ENCODE data around the gene GALNT17. TPM values are rescaled to one million over a fixed set of nuclear protein-coding genes. Genes with fewer than 3 reads are reported as not detected.

The GALNT17 gene
- polyA plus RNA-seq, 1 experiment, result not detected

- POLR2A ChIA-PET, result no interaction called here
- CTCF ChIA-PET, result interaction anchor here (0.8 kb wide), 1 partner anchor 11 kb away, joined by 3 read pairs; no protein-coding TSS in a partner anchor
- DNase-seq (ENCODE audit: low read depth, low spot score), result no peak
- no peaks in the 10 kb centered on the region for H3K27me3 ChIP-seq (ENCODE audit: control insufficient read depth, insufficient read depth, low read length)
- TF ChIP-seq CTCF (IDR thresholded peaks at IDR 0.05; ENCODE audit: low read depth, low read length), result no peak
- H3K27ac ChIP-seq (ENCODE audit: low read depth, low read length), result no peak overlapping the region
- no peak overlapping the region for H3K4me3 ChIP-seq (ENCODE audit: low read depth, low read length)
- H3K9me3 ChIP-seq (ENCODE audit: control insufficient read depth, insufficient read depth, low read length), result peaks cover 39% of the 10 kb centered on the region
These were observed 181.0 kb downstream of the GALNT17 start for GRCh38 chr7:71312755-71313490.

- no peak for TF ChIP-seq CTCF (IDR thresholded peaks at IDR 0.05; ENCODE audit: low read depth, low read length)
- Histone ChIP-seq H3K27ac (ENCODE audit: low read depth, low read length) (no peak overlapping the region), H3K9me3 (ENCODE audit: control insufficient read depth, insufficient read depth, low read length) (peaks cover 40% of the 10 kb centered on the region), H3K4me3 (ENCODE audit: low read depth, low read length) (no peak overlapping the region), H3K27me3 (ENCODE audit: control insufficient read depth, insufficient read depth, low read length) (no peaks in the 10 kb centered on the region)
- DNase-seq (ENCODE audit: low read depth, low spot score), result no peak
- CTCF ChIA-PET, result interaction anchor here (0.8 kb wide), 1 partner anchor 11 kb away, joined by 3 read pairs; no protein-coding TSS in a partner anchor
- POLR2A ChIA-PET, result no interaction called here
These were observed 181.6 kb downstream of the GALNT17 start for GRCh38 chr7:71313553-71313952.

- Histone ChIP-seq H3K4me3 (ENCODE audit: low read depth, low read length) (no peak overlapping the region), H3K9me3 (ENCODE audit: control insufficient read depth, insufficient read depth, low read length) (peaks cover 17% of the 10 kb centered on the region), H3K27me3 (ENCODE audit: control insufficient read depth, insufficient read depth, low read length) (no peaks in the 10 kb centered on the region), H3K27ac (ENCODE audit: low read depth, low read length) (no peak overlapping the region)
- ChIA-PET CTCF (no interaction called here), POLR2A (no interaction called here)
- TF ChIP-seq CTCF (IDR thresholded peaks at IDR 0.05; ENCODE audit: low read depth, low read length), result no peak
- DNase-seq (ENCODE audit: low read depth, low spot score), result no peak
These were observed 189.0 kb downstream of the GALNT17 start for GRCh38 chr7:71320916-71321315.

GRCh38 chr7:71322201-71322600 is 190.3 kb downstream of the GALNT17 start:
- no peak for TF ChIP-seq CTCF (IDR thresholded peaks at IDR 0.05; ENCODE audit: low read depth, low read length)
- Histone ChIP-seq H3K4me3 (ENCODE audit: low read depth, low read length) (no peak overlapping the region), H3K9me3 (ENCODE audit: control insufficient read depth, insufficient read depth, low read length) (peaks cover 18% of the 10 kb centered on the region), H3K27me3 (ENCODE audit: control insufficient read depth, insufficient read depth, low read length) (no peaks in the 10 kb centered on the region), H3K27ac (ENCODE audit: low read depth, low read length) (no peak overlapping the region)
- ChIA-PET POLR2A (no interaction called here), CTCF (no interaction called here)
- DNase-seq (ENCODE audit: low read depth, low spot score), result no peak

- Histone ChIP-seq H3K27ac (ENCODE audit: low read depth, low read length) (no peak overlapping the region), H3K27me3 (ENCODE audit: control insufficient read depth, insufficient read depth, low read length) (no peaks in the 10 kb centered on the region), H3K4me3 (ENCODE audit: low read depth, low read length) (no peak overlapping the region), H3K9me3 (ENCODE audit: control insufficient read depth, insufficient read depth, low read length) (peaks cover 13% of the 10 kb centered on the region)
- POLR2A ChIA-PET, result no interaction called here
- no peak for DNase-seq (ENCODE audit: low read depth, low spot score)
- CTCF ChIA-PET, result no interaction called here
- TF ChIP-seq CTCF (IDR thresholded peaks at IDR 0.05; ENCODE audit: low read depth, low read length), result no peak
These were observed 191.8 kb downstream of the GALNT17 start for GRCh38 chr7:71323726-71324125.

All from AG04450 (cell line).